Right lobe of liver (tissue), 4 donors: ENCODE measurements around the gene POC5.

ENCODE experiments used
- POLR2A ChIP-seq: fragments of 450-650 bp; IDR thresholded peaks from one replicate; pipeline ENCODE4 v1.6.1; 2017; ENCODE audit warnings: antibody characterized with exemption, mild to moderate bottlenecking
- TF ChIP-seq, protein P1 (sequence below), 4 donors: fragments of 200-600 bp in 3 of 4; fragments of 450-650 bp in 1 of 4; IDR thresholded peaks; one replicate each; pipeline versions ENCODE4 v1.5.1 to v1.8.0; 2016 to 2022; ENCODE audit warnings: antibody characterized with exemption in 4 of 4, mild to moderate bottlenecking in 2 of 4
- donor health status: DM: no; HTN: no; CAD: no.
- donor health status: DM: no; HTN: no; CAD: no.
- donor health status: DM: no; HTN: yes; CAD: no.

DNA sequence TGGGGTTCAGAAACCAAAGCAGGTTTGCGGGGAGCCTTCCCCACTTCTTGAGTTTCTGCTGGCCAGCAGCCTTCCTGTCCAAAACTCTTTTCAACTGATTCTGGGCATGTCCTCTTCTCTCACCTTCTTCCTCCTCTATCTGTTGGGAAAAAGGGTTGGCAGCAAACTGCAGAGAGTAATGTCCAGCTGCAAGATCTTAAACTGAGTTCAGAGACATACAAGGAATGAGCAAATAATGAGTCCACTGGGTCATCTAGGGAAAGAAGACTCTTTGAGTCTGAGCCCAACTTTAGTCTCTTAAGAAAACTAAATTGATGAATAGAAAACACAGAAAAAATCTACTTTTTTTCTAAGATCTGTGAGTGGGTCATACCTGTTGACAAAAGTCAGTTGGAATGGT lies 89.4 kb downstream of the POC5 start:
- TF ChIP-seq, protein P1, sequence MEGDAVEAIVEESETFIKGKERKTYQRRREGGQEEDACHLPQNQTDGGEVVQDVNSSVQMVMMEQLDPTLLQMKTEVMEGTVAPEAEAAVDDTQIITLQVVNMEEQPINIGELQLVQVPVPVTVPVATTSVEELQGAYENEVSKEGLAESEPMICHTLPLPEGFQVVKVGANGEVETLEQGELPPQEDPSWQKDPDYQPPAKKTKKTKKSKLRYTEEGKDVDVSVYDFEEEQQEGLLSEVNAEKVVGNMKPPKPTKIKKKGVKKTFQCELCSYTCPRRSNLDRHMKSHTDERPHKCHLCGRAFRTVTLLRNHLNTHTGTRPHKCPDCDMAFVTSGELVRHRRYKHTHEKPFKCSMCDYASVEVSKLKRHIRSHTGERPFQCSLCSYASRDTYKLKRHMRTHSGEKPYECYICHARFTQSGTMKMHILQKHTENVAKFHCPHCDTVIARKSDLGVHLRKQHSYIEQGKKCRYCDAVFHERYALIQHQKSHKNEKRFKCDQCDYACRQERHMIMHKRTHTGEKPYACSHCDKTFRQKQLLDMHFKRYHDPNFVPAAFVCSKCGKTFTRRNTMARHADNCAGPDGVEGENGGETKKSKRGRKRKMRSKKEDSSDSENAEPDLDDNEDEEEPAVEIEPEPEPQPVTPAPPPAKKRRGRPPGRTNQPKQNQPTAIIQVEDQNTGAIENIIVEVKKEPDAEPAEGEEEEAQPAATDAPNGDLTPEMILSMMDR (IDR thresholded peaks at IDR 0.05): no peak
- TF ChIP-seq POLR2A: no peak
